Activated naive CD4-positive, alpha-beta T cell treated with anti-CD3 and anti-CD28 coated beads for 36 hours (primary cell): Measurements from ENCODE around the gene GNAI2. TPM values are rescaled to one million over a fixed set of nuclear protein-coding genes. Genes with fewer than 3 reads are reported as not detected.

Source experiments
- CTCF ChIA-PET: fragments of 350-600 bp; sonication (Branson Sonifier 250); formaldehyde crosslinking; loops from one replicate; lab custom pipeline; 2021; ENCODE audit warnings: antibody characterized with exemption; lab: Charles Lee
- DNase-seq: peaks from one replicate; pipeline ENCODE4 v3.0.0-alpha.2; 2020
- H3K27ac Mint-ChIP-seq: one replicate; pipeline ENCODE4 v1.8.0; 2021; ENCODE audit warnings: mild to moderate bottlenecking, mixed read lengths
- H3K27me3 Mint-ChIP-seq: one replicate; pipeline ENCODE4 v1.8.0; 2021; ENCODE audit warnings: low read depth, mixed read lengths
- H3K36me3 Mint-ChIP-seq: one replicate; pipeline ENCODE4 v1.8.0; 2021; ENCODE audit warnings: low read depth, mixed read lengths
- H3K4me1 Mint-ChIP-seq: one replicate; pipeline ENCODE4 v1.8.0; 2021; ENCODE audit warnings: low read depth, mixed read lengths
- H3K4me3 Mint-ChIP-seq: one replicate; pipeline ENCODE4 v1.8.0; 2021; ENCODE audit warnings: mild to moderate bottlenecking, moderate library complexity, mixed read lengths
- H3K9me3 Mint-ChIP-seq: one replicate; pipeline ENCODE4 v1.8.0; 2021; ENCODE audit warnings: mixed read lengths
- intact Hi-C: fragments of 100-400 bp; cut with micrococcal nuclease; formaldehyde crosslinking; loops from one replicate; pipeline ENCODE4 v1.15.1; 2023
- total RNA-seq, 2 experiments: library from RNA; stranded (reverse); gene quantifications; one replicate each; pipeline ENCODE4 v1.2.3, GENCODE V29; 2021

Gene GNAI2
- total RNA-seq, 2 experiments from 2014 or later = 272 to 276 TPM

- H3K4me1 Mint-ChIP-seq = peaks cover 24% of the 10 kb centered on the region
- CTCF ChIA-PET = interaction anchor here (0.9 to 2.8 kb wide), 5 partner anchors 16 to 66 kb away, joined by 4 to 13 read pairs (median 8); no protein-coding TSS in a partner anchor
- intact Hi-C loops = loop anchor here (1.0 kb wide), 8 partner anchors 29 to 506 kb away; partner anchors contain the start of genes CYB561D2, IP6K1, NPRL2 and RBM6
- peak; percentile 98 for DNase-seq
- no peaks in the 10 kb centered on the region for H3K27me3 Mint-ChIP-seq
- peak within 1 kb of the TSS; percentile 88 for H3K27ac Mint-ChIP-seq
- H3K9me3 Mint-ChIP-seq = no peaks in the 10 kb centered on the region
- peaks cover 27% of the 10 kb centered on the region for H3K36me3 Mint-ChIP-seq
- peak within 1 kb of the TSS; percentile 91 for H3K4me3 Mint-ChIP-seq
Measured at GRCh38 chr3:50292159-50293078, 56.4 kb downstream of the GNAI2 start, which contains the start of gene IFRD2. IFRD2 (minus strand) TSS chr3:50292429; CDS start chr3:50292274, 155 bp downstream.

- Mint-ChIP-seq H3K4me3 (peak overlapping the region; percentile 91), H3K9me3 (no peaks in the 10 kb centered on the region), H3K4me1 (peaks cover 31% of the 10 kb centered on the region), H3K36me3 (peaks cover 21% of the 10 kb centered on the region), H3K27me3 (no peaks in the 10 kb centered on the region), H3K27ac (peak overlapping the region; percentile 88)
- CTCF ChIA-PET = interaction anchor here (1.5 to 2.8 kb wide), 3 partner anchors 18 to 46 kb away, joined by 4 to 13 read pairs (median 11); no protein-coding TSS in a partner anchor
- DNase-seq = no peak
- intact Hi-C loops = no loop called here
Measured at GRCh38 chr3:50293079-50293801, 57.2 kb downstream of the GNAI2 start.

- peaks cover 36% of the 10 kb centered on the region for H3K4me1 Mint-ChIP-seq
- H3K4me3 Mint-ChIP-seq = no peak overlapping the region
- CTCF ChIA-PET = interaction anchor here (1.5 kb wide), 1 partner anchor 19 kb away, joined by 4 read pairs; no protein-coding TSS in a partner anchor
- no peak overlapping the region for H3K27ac Mint-ChIP-seq
- H3K36me3 Mint-ChIP-seq = peaks cover 18% of the 10 kb centered on the region
- H3K9me3 Mint-ChIP-seq = no peaks in the 10 kb centered on the region
- no peaks in the 10 kb centered on the region for H3K27me3 Mint-ChIP-seq
- no peak for DNase-seq
- intact Hi-C loops = no loop called here
Measured at GRCh38 chr3:50294089-50294488, 58.1 kb downstream of the GNAI2 start.

- CTCF ChIA-PET = interaction anchor here (1.5 kb wide), 1 partner anchor 20 kb away, joined by 4 read pairs; no protein-coding TSS in a partner anchor
- Mint-ChIP-seq H3K27me3 (no peaks in the 10 kb centered on the region), H3K27ac (no peak overlapping the region), H3K36me3 (peaks cover 13% of the 10 kb centered on the region), H3K9me3 (no peaks in the 10 kb centered on the region), H3K4me3 (no peak overlapping the region), H3K4me1 (peaks cover 35% of the 10 kb centered on the region)
- intact Hi-C loops = no loop called here
- no peak for DNase-seq
Measured at GRCh38 chr3:50294492-50295403, 58.7 kb downstream of the GNAI2 start.

- Mint-ChIP-seq H3K4me1 (peaks cover 35% of the 10 kb centered on the region), H3K36me3 (peaks cover 7% of the 10 kb centered on the region), H3K9me3 (no peaks in the 10 kb centered on the region), H3K27me3 (no peaks in the 10 kb centered on the region), H3K27ac (peak overlapping the region; percentile 11), H3K4me3 (no peak overlapping the region)
- intact Hi-C loops = no loop called here
- CTCF ChIA-PET = interaction anchor here (0.5 to 0.6 kb wide), 2 partner anchors 26 to 53 kb away, joined by 3 read pairs; no protein-coding TSS in a partner anchor
- no peak for DNase-seq
Measured at GRCh38 chr3:50295553-50296431, 59.8 kb downstream of the GNAI2 start.

- no peak overlapping the region for H3K4me3 Mint-ChIP-seq
- CTCF ChIA-PET = interaction anchor here (0.7 kb wide), 1 partner anchor 29 kb away, joined by 3 read pairs; no protein-coding TSS in a partner anchor
- H3K27me3 Mint-ChIP-seq = no peaks in the 10 kb centered on the region
- peaks cover 2% of the 10 kb centered on the region for H3K36me3 Mint-ChIP-seq
- H3K4me1 Mint-ChIP-seq = peaks cover 32% of the 10 kb centered on the region
- no peak for DNase-seq
- H3K27ac Mint-ChIP-seq = no peak overlapping the region
- no peaks in the 10 kb centered on the region for H3K9me3 Mint-ChIP-seq
- intact Hi-C loops = no loop called here
Measured at GRCh38 chr3:50296721-50297383, 60.8 kb downstream of the GNAI2 start.

DNA sequence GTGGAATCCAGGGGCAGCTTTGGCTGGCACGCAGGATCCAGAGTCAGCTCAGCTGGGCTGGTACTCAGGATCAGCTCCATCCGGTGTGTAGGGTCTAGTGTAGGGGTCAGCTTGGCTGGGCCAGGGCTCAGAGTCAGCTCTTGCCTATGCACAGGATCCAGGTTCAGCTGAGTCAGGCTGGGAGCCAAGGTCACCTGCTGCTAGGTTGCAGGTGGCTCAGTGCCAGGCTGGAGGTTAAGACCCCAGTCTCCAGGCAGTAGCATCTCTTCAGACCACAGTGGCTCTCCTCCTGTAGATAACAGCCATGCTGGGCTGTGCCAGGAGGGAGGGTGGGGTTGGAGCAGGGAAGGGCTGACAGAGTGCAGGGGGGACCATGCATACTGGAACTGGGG, 61.4 kb downstream of the GNAI2 start:
- CTCF ChIA-PET = interaction anchor here (0.7 kb wide), 1 partner anchor 29 kb away, joined by 3 read pairs; no protein-coding TSS in a partner anchor
- Mint-ChIP-seq H3K4me3 (no peak overlapping the region), H3K27ac (no peak overlapping the region), H3K9me3 (no peaks in the 10 kb centered on the region), H3K4me1 (peaks cover 32% of the 10 kb centered on the region), H3K36me3 (peaks cover 2% of the 10 kb centered on the region), H3K27me3 (no peaks in the 10 kb centered on the region)
- DNase-seq = no peak
- intact Hi-C loops = no loop called here

- Mint-ChIP-seq H3K4me3 (peak overlapping the region; percentile 99), H3K9me3 (no peaks in the 10 kb centered on the region), H3K36me3 (peaks cover 2% of the 10 kb centered on the region), H3K4me1 (peaks cover 25% of the 10 kb centered on the region), H3K27ac (peak overlapping the region; percentile 97), H3K27me3 (no peaks in the 10 kb centered on the region)
- CTCF ChIA-PET = interaction anchor here (0.7 to 2.3 kb wide), 4 partner anchors 17 to 70 kb away, joined by 3 to 9 read pairs (median 6); no protein-coding TSS in a partner anchor
- DNase-seq = no peak
- intact Hi-C loops = loop anchor here (2.0 kb wide), 2 partner anchors 51 to 357 kb away; partner anchors contain the start of gene RBM6
Measured at GRCh38 chr3:50297896-50298725, 62.1 kb downstream of the GNAI2 start.

GRCh38 chr3:50298836-50299637, 63.0 kb downstream of the GNAI2 start, which contains the start of the genes HYAL3 and NAA80:
HYAL3 (minus strand) TSS chr3:50299405; CDS start chr3:50295602, 3,803 bp downstream.
NAA80 (minus strand) TSS chr3:50299405; CDS start chr3:50297463, 1,942 bp downstream.
- Mint-ChIP-seq H3K36me3 (peaks cover 2% of the 10 kb centered on the region), H3K27ac (peak within 1 kb of the TSS; percentile 97), H3K4me3 (peak within 1 kb of the TSS; percentile 99), H3K9me3 (no peaks in the 10 kb centered on the region), H3K27me3 (no peaks in the 10 kb centered on the region), H3K4me1 (peaks cover 25% of the 10 kb centered on the region)
- peak; percentile 100 for DNase-seq
- CTCF ChIA-PET = interaction anchor here (0.6 to 2.3 kb wide), 10 partner anchors 16 to 199 kb away, joined by 3 to 15 read pairs (median 5); partner anchors contain the start of gene RASSF1
- intact Hi-C loops = loop anchor here (1.0 to 2.0 kb wide), 8 partner anchors 22 to 358 kb away; partner anchors contain the start of genes GNAI2, RBM6 and TMEM115
